Limb (tissue), 2 donors: ENCODE results near the gene HLA-C.
"Not testable (repeated sequence)": the region's sequence is repeated elsewhere in the genome, so short reads cannot be mapped to it uniquely, and the experiment has no call there.

ENCODE experiments used
- DNase-seq, 2 donors: peaks; one replicate each; pipeline ENCODE4 v3.0.0-alpha.2; 2016; ENCODE audit errors: extremely low spot score in 2 of 2

The HLA-C gene

DNA sequence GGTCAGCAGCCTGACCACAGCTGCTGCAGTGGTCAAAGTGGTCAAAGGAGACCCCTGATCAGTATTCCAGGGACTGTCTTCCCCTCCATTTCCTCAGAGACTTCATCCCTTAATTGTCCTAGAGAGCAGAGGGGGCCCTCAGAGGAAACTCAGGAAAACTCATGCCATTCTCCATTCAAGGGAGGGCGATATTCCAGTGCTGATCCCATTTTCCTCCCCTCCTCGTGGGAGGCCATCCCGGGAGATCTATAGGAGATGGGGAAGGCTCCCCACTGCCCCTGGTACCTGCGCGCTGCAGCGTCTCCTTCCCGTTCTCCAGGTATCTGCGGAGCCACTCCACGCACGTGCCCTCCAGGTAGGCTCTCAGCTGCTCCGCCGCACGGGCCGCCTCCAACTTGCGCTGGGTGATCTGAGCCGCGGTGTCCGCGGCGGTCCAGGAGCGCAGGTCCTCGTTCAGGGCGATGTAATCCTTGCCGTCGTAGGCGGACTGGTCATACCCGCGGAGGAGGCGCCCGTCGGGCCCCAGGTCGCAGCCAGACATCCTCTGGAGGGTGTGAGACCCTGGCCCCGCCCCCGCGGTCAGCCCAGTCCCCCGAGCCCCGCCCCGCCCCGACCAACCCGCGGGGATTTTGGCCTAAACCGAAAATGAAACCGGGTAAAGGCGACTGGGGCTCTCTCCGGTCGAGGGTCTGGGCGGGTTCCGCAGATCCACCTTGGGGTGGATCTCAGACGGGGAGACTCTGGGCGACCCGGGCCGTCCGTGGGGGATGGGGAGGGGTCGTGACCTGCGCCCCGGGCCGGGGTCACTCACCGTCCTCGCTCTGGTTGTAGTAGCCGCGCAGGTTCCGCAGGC, 878 bp downstream of the HLA-C start:
- no peak for DNase-seq

DNA sequence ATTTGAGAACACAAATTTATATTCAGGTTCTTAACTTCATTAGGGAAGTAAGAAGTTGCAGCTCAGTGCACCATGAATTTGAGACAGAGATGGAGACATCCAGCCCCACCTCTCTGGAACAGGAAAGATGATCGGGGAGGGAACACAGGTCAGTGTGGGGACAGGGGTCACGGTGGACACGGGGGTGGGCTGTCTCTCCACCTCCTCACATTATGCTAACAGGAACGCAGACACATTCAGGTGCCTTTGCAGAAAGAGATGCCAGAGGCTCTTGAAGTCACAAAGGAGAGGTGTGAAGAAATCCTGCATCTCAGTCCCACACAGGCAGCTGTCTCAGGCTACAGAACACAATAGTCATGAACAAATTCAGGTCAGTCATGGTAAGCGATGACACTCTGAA, 3.1 kb downstream of the HLA-C start:
- no peak for DNase-seq

DNA sequence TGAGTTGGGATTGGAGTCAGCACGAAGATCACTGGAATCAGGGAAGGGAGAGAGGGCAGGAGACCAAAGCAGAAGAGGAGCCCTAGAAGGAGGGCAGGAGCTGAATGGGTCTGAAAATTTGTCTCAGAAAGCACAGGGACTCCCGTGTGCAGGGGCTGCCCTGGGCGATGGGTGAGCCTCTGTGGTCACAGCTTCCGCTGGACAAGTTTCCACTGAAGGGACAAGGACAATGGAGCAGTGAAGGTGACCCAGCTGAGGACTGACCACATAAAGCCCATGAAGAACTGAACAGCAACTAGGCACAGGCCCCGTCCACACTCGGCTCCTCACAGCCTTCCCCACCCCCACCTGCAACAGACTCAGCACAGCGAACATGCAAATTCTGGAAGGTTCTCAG, 3.5 kb downstream of the HLA-C start:
- DNase-seq, result no peak

DNA sequence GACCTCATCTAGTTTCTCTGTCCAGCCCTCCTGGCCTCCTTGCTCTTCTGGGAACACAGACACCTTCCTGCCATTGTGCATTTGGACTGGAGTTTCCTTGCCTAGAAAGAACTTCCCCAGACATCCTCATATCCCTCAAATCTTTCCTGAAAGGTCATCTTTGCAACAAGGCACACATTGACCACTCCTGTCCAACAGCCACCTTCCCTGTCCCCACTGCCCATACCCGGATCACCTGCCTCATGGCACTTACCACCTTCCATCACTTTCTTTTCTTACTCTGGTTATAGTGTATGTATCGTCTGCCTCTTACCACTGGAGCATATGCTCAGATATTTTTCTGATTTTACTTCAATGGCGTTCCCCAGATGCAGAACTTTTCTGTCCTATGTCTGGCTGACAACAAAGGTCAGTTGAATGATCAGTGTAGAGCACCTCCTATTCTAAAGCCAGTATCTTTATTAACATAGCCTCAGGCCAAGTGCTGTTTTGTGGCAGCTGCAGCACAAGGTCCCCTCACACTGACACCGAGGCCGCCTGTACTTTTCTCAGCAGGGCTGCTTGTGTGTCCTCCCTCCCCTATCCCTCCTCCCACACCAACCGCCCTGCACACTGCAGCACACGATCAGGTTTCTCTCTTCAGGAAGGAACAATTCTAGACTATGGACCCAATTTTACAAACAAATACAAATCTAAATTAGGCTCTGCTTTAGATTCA, 4.1 kb downstream of the HLA-C start:
- DNase-seq, result no peak

DNA sequence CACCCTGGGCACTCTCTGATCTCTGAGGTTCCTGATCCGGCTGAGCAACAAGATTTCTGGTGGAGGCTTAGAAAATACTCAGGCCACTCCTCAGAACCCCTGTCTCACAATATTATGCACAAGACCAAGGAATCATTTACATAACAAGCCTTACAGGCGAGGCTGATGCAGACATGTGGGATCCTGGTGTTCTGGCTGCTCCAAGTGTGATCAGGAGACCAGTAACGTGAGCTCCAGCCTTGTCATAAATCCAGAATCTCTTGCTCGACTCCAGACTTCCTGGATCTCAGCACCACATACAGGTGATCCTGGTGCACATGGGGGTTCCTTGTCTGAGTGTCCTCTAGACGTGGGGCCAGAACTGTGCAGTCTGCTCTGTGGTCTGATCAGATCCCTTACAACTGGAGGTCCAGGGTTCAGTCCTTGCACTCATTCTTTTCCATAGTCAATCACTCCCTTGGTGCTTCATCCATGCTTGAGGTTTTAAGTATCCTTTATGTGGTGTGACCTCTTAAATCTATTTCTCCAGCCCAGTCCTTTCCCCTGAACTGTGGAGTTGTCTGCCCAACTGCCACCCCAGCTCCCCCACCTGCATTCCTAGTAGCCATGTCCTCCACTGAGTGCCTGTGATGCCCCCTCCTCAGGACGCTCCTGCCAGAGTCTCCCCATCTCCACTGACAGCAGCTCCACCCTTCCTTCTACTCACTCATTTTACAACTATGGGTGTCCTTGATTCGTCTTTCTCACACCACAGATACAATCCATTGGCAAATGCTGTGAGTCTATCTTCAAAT, 5.1 kb downstream of the HLA-C start:
- no peak for DNase-seq

DNA sequence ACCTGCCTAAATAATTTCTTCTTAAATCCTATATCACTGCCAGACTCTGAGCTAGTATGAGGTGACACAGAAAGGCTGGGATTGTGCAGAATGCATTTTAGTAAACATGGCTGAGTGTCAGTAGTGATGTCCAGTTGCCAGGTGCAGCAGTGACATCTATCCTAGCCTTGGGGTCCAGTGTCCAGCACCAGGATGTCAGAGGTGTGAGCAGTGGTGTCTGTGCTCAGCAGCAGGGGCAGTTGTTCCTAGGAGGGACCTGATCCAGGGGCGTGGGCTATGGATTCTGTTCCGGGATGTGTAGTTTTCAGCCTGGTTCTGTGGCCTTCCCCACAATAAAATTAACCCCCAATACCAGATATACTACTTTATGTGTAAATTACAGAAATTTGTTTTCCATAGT, 6.0 kb downstream of the HLA-C start:
- no peak for DNase-seq

DNA sequence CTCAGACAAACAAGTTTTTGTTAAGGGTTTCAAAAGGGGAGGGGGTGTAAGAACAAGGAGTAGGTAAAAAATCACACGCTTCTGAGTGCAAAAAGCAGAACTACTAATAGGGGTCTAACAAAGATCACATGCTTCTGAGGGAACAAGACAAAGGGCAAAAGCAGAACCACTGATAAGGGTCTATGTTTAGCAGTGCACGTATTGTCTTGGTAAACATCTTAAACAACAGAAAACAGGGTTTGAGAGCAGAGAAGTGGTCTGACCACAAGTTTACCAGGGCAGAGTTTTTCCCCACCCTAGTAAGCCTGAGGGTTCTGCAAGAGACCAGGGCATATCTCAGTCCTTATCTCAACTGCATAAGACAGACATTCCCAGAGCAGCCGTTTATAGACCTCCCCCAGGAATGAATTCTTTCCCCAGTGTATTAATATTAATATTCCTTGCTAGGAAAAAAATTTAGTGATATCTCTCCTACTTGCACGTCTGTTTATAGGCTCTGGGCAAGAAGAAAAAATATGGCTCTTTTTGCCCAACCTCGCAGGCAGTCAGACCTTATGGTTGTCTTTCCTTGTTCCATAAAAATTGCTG, 8.5 kb downstream of the HLA-C start:
- not testable (repeated sequence) for DNase-seq

DNA sequence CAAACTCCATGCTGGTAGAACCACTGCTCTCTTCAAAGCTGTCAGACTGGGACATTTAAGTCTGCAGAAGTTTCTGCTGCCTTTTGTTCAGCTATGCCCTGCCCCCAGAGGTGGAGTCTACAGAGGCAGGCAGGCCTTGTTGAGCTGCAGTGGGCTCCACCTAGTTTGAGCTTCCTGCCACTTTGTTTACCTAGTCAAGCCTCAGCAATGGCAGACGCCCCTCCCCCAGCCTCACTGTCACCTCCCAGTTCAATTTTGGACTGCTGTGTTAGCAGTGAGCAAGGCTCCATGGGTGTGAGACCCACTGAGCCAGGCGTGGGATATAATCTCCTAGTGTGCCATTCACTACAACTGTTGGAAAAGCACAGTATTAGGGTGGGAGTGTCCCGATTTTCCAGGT, 11.9 kb downstream of the HLA-C start:
- DNase-seq, result not testable (repeated sequence)

DNA sequence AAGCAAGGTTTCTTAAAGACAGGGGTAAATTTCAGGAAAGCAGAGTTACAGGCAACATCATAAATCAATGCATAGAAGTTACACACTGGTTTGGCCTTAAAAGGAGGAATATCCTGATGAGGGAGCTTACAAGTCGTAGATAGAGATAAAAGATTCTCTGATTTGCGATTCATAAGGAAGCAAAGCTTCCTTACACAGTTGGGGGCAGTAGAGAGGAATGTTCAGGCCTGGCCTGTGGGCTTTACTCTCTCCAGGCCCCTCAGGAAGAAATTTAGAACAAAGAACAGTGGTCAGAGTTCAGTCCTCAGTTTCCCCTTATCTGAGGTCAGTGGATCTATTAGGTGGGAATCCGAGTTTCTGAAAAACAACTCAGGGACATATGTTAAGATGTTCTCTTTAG, 19.3 kb downstream of the HLA-C start:
- no peak for DNase-seq

DNA sequence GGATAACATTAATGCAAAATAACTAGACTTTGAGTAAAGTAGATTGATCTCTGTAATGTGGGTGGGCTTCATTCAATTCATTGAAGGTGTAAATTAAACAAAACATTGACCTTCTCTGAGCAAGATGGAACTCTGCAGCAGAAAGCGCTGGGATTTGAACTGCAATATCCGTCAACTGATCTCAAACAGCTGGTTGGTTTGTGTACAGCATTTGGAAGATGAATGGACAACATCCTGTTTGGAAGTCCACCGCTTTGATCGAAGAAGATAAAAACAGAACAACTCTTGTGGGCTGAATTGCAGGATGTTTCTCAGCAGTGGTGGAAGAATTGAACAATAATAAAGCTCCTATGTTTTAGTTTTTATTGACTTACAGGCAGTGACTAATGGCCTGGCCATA, 20.6 kb downstream of the HLA-C start:
- no peak for DNase-seq

DNA sequence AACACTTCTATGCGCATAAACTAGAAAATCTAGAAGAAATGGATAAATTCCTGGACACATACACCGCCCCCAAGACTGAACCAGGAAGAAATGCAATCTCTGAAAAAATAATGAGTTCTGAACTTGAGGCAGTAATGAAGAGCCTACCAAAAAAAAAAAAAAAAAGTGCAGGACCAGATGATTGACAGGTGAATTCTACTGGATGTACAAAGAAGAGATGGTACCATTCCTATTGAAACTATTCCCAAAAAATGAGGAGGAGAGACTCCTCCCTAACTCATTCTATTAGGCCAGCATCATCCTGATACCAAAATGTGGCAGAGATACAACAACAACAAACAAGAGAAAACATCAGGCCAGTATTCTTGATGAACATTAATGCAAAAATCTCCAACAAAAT, 22.7 kb downstream of the HLA-C start:
- no peak for DNase-seq

DNA sequence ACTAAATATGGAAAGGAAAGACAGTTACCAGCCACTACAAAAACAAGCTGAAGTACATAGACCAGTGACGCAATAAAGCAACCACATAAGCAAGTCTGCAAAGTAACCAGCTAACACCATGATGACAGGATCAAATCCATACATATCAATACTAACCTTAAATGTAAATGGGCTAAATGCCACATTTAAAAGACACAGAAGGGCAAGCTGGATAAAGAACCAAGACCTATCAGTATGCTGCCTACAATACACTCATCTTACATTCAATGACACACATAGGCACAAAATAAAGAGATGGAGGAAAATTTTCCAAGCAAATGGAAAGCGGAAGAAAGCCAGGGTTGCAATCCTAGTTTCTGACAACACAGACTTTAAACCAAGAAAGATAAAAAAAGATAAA, 24.1 kb downstream of the HLA-C start:
- DNase-seq, result no peak

DNA sequence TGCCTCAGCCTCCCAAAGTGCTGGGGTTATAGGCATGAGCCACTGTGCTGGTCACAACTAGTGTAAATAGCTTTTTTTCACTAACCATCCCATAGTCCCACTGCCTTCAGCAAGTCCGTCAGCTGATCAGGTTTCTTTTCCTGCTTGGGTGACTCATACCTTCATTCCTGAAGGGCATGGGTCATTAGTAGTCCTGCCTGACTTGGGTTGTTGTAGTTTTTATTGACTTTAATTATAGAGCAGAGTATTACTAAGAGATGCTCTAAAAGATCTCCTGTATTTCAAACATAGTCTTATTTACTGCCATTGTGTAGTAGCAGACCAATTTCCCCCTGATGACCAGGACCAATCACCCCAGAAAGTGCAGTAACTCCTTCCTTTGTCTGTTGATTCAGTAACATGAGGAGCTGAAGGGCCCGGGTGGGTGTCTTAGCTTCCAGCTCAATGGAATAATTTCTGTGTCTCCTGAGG, 25.8 kb downstream of the HLA-C start:
- no peak for DNase-seq

DNA sequence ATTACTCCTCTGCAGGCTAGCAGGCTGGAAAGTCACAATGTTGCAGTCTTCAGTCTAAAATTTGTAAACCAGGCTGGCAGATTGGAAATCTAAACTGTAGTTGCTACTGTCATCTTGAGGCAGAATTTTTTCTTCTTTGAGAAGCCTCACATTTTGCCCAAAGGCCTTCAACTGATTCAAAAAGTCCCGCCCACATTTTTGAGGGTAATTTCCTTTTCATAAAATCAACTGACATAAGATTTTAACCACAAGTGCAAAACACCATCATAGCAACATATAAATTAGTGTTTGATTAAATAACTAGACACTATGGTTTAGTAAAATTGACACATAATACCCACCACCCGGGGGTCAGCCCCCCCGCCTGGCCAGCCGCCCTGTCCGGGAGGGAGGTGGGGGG, 28.4 kb downstream of the HLA-C start:
- DNase-seq, result no peak

DNA sequence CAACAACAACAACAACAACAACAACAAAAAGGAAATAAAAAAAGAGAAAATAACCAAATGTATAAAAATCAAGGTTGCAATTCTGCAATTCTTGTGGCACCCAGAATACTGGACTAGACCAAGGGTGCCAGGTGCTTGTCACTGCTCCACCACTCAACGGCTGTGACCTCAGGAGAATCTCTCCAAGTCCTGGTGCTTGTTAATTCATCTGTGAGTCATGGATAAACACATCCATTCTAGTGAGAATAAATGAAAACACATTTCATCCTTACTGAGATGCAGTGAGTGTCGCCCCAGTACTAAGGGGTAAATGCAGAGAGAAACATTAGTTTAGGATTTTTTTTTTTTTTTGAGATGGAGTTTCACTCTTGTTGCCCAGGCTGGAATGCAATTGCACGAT, 32.0 kb downstream of the HLA-C start:
- DNase-seq, result no peak

DNA sequence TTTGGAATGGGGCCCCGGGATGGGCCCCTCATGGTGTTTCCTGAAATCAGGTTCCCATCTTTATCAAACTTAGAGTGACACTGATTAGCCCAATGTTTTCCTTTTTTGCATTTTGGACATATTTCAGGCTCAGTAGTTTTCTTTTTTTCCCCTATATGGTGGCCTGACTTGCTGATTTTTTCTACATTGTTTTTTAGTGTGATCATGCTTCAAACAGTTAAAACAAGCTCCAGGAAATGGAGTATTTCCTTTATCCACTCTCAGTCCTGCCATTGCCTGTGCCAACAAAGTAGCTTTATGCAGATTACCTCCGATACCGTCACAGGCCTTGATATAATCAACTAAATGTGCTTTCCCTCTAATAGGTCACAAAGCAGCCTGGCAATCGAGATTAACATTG, 37.8 kb downstream of the HLA-C start:
- not testable (repeated sequence) for DNase-seq

DNA sequence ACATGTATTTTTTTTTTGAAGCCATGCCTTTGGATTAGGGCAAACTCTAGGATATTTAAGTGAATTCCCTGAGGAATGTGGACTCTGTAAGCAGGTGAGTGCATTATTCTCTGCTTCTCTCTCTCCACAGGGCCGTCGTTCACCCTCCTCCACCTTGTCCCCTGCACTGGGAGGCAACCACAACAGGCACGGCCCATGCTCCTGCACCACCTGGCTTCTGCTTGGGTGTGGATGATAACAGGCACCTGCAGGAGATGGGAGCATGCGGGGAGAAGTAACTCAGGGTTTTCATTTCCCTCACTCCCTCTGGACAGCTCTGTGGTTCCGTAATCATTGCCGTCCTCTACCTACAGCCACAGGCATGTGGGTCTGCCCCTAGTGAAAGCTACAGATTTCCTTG, 43.4 kb downstream of the HLA-C start:
- DNase-seq, result no peak

DNA sequence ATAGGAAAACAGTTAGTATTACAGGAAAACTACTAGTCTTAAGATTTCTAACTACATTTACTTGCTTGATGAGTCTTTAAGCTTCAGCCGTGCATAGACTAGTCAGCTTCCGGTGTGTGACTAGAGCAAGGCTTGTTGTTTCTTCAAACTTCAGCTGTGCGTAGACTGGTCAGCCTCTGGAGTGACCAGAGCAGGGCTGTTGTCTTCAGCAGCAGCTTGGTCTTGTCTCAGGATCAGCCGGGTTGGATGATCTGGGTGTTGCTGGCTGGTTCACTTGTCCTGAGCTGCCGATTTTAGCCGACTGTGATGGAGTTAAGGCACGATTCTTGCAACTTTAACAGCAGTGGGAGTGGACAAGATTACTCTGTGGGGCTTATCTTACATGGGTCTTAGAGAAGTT, 44.7 kb downstream of the HLA-C start:
- DNase-seq, result no peak

DNA sequence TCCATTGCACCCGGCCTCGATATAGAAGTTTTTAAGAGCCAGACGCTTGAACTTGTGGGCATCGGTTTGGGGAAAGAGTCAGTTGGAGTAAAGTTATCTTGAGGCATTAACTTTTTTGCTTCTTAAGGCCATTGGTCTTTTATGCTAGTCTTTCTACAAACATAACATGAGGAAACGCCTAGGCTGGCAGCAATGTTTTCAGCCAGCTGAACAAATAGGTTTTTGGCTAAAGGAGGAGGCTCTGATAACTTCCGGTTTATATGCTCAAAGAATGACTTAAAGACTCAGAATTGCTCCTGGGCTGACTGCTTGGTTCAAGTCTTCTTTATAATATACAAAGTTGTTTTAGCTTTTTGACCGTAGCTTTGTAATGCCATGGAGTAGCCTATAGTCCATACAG, 46.2 kb downstream of the HLA-C start:
- no peak for DNase-seq

DNA sequence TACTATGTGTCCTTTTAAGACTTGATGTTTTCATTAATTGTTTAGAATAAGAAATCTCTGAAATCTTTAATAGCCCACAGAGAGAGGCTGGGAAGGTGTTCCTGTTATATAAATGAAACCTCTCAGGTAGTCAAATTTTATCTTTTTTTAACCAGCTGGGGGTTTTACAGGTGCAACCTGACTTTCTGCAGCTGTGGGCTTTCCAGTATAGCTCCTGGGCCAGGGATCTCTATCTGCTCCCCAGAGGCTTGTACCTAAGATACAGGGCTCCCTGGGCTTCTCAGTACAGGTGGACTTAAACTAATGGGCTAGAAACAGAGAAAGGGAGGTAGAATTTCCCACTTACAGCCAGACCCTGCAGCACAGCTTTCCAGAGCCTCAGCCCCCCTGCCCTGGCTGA, 49.4 kb downstream of the HLA-C start:
- no peak for DNase-seq
